Hematopoietic multipotent progenitor cell treated with erythropoietin and hydrocortisone succinate and interleukin-3 and kit ligand, for 4 days (in vitro differentiated cells): Measurements from ENCODE around the gene CALML3.

ENCODE experiments used
- DNase-seq: peaks from one replicate; pipeline ENCODE4 v3.0.0-alpha.2; 2015

The CALML3 gene

GRCh38 chr10:5573968-5574641, 49.3 kb downstream of the CALML3 start:
- no peak for DNase-seq

DNA sequence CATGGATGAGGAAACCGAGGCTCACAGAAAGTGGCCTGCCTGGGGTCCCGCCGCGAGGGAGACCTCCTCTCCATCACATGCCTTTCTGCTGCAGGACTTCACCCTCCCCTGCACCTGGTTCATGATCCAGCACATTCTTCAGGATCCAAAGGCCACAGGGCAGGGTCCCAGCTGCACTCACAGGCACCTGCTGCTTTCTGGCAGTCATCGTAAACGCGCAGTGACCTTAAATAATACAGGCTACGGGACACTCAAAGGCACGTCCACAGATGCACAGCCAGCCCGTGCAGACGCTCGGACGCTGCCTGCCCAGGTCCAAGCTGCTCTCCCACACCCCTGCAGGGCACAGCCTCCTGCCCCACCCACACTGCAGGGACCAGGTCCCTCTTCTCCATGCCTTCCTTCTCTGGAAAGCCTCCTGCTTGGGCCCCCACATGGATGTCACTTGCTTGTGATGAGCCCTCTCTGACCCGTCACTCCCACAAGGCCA, 49.9 kb downstream of the CALML3 start:
- no peak for DNase-seq

GRCh38 chr10:5575144-5575481, 50.4 kb downstream of the CALML3 start:
- no peak for DNase-seq

GRCh38 chr10:5575482-5576153, 50.9 kb downstream of the CALML3 start:
- no peak for DNase-seq

- DNase-seq: no peak
These were observed 51.5 kb downstream of the CALML3 start for GRCh38 chr10:5576154-5576748.
